Measurements from ENCODE around the gene CYTH4.

Gene CYTH4

GRCh38 chr22:37267135-37267587 lies 15.1 kb upstream of the CYTH4 start:
- Histone ChIP-seq H3K4me3 (ENCODE audit: insufficient read length, low read depth) (no peak overlapping the region), H3K36me3 (ENCODE audit: insufficient read depth, insufficient read length, low read length) (no peaks in the 10 kb centered on the region), H3K9me3 (ENCODE audit: insufficient read depth, low read length) (peaks cover 20% of the 10 kb centered on the region; the same call in 1 of the 2 replicates), H3K4me1 (ENCODE audit: insufficient read depth, insufficient read length) (no peaks in the 10 kb centered on the region), H3K27me3 (ENCODE audit: insufficient read depth, insufficient read length) (no peaks in the 10 kb centered on the region), H3K9ac (ENCODE audit: insufficient read length, low read depth) (no peak overlapping the region)
- DNase-seq (ENCODE audit: low read depth, low spot score), result no peak
- TF ChIP-seq SUZ12 (IDR thresholded peaks at IDR 0.05; ENCODE audit: extremely low read depth, insufficient read depth, insufficient read length), result no peak
- TF ChIP-seq YY1 (IDR thresholded peaks at IDR 0.05; ENCODE audit: insufficient read depth, insufficient read length), result no peak
- TF ChIP-seq ZNF274 (IDR thresholded peaks at IDR 0.05; ENCODE audit: low read depth, low read length), result no peak

DNA sequence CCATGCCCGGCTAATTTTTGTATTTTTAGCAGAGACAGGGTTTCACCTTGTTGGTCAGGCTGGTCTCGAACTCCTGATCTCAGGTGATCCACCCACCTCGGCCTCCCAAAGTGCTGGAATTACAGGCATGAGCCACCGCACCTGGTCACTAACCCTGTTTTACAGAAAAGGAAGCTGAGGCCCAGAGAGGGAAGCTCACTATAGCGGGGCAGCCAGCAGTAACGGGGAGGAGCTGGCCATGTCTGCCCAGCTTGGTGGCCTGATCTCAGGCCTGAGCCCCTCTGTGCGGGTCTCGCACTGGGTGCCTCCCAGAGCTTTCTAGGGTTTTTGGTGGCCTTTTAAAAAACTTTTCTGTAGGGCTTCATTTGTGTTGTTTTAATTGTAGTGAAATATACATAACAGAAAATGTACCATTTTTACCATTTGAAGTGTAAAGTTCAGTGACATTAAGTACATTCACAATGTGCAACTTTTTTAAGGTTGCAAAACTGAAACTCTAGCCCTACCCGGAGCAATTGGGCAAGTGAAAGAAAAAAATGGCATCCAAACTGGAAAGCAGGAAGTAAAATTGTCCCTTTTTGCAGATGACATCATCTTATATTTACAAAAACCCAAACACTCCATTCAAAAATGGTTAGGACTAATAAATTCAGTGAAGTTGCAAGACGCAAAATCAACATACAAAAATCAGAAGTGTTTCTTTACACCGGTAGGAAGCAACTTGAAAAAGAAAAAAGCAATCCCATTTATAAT lies 14.5 kb upstream of the CYTH4 start:
- TF ChIP-seq SUZ12 (IDR thresholded peaks at IDR 0.05; ENCODE audit: extremely low read depth, insufficient read depth, insufficient read length) (no peak), ZNF274 (IDR thresholded peaks at IDR 0.05; ENCODE audit: low read depth, low read length) (no peak), YY1 (IDR thresholded peaks at IDR 0.05; ENCODE audit: insufficient read depth, insufficient read length) (no peak)
- no peak overlapping the region for H3K9ac ChIP-seq (ENCODE audit: insufficient read length, low read depth)
- no peak for DNase-seq (ENCODE audit: low read depth, low spot score)
- H3K36me3 ChIP-seq (ENCODE audit: insufficient read depth, insufficient read length, low read length), result no peaks in the 10 kb centered on the region
- no peak overlapping the region for H3K4me3 ChIP-seq (ENCODE audit: insufficient read length, low read depth)
- H3K9me3 ChIP-seq (ENCODE audit: insufficient read depth, low read length), result peaks cover 20% of the 10 kb centered on the region; the same call in 1 of the 2 replicates
- no peaks in the 10 kb centered on the region for H3K27me3 ChIP-seq (ENCODE audit: insufficient read depth, insufficient read length)
- H3K4me1 ChIP-seq (ENCODE audit: insufficient read depth, insufficient read length), result no peaks in the 10 kb centered on the region

DNA sequence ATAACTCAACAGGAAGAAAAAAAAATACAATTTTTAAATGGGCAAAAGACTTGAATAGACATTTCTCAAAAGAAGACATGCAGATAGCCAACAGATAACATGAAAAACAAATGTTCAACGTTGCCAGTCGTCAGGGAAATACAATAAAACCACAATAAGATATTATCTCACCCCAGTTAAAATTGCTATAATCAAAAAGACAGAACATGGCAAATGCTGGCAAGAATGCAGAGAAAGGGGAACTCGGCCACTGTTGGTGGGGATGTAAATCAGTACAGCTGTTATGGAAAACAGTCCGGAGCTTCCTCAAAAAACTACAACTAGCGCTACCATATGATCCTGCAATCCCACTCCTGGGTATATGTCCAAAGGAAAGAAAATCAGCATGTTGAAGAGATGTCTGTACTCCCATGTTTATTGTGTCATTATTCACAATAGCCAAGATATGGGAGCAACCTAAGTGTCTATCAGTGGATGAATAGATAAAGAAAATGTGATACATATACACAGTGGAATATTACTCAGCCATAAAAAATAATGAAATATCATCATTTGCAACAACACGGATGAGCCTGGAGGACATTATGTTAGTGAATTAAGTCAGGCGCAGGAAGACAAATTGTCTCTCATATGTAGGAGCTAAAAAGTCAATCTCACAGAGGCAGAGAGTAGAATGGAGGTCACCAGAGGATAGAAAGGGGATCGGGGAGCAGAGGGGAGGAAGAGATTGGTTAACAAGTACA lies 12.2 kb upstream of the CYTH4 start:
- TF ChIP-seq ZNF274 (IDR thresholded peaks at IDR 0.05; ENCODE audit: low read depth, low read length) (no peak), YY1 (IDR thresholded peaks at IDR 0.05; ENCODE audit: insufficient read depth, insufficient read length) (no peak), SUZ12 (IDR thresholded peaks at IDR 0.05; ENCODE audit: extremely low read depth, insufficient read depth, insufficient read length) (no peak)
- H3K36me3 ChIP-seq (ENCODE audit: insufficient read depth, insufficient read length, low read length), result no peaks in the 10 kb centered on the region
- no peak for DNase-seq (ENCODE audit: low read depth, low spot score)
- H3K4me3 ChIP-seq (ENCODE audit: insufficient read length, low read depth), result no peak overlapping the region
- peaks cover 5% of the 10 kb centered on the region for H3K4me1 ChIP-seq (ENCODE audit: insufficient read depth, insufficient read length)
- H3K9me3 ChIP-seq (ENCODE audit: insufficient read depth, low read length), result peaks cover 2% of the 10 kb centered on the region; the same call in 1 of the 2 replicates
- H3K9ac ChIP-seq (ENCODE audit: insufficient read length, low read depth), result no peak overlapping the region
- no peaks in the 10 kb centered on the region for H3K27me3 ChIP-seq (ENCODE audit: insufficient read depth, insufficient read length)

DNA sequence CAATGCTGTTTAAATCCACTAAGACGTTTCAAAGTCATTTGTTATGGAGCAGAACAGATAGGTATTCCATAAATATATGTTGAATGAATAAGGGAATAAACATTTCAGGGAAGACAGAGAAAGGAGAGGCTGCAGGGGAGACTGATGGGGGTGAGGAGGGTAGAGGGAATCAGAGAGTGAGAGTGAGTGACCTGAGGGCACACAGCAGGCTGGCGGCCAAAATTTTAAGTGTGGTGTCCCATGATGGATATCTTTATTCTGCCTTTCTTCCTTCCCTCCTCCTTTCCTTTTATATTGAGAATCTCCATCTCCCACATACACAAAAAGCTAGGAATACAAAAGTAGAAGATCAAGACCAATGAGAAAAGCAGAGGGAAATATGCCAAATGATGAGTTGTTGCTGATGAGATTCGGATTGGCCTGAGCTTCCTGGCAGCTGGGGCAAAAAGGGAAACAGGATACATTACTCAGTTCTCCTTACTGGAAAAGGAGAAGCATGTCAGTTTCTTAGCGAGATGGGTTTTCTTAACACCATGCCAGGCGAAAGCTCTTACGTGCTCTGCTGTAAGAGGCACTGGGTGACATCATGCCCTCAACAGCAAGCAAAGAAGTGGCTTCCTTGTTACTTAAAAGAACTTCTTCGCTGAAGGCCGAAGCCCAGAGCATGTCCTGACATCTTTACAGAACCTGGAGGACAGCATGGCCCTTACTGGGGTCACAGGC lies 11.2 kb upstream of the CYTH4 start:
- no peak overlapping the region for H3K4me3 ChIP-seq (ENCODE audit: insufficient read length, low read depth)
- H3K9me3 ChIP-seq (ENCODE audit: insufficient read depth, low read length), result no peaks in the 10 kb centered on the region
- H3K36me3 ChIP-seq (ENCODE audit: insufficient read depth, insufficient read length, low read length), result no peaks in the 10 kb centered on the region
- TF ChIP-seq ZNF274 (IDR thresholded peaks at IDR 0.05; ENCODE audit: low read depth, low read length), result no peak
- TF ChIP-seq SUZ12 (IDR thresholded peaks at IDR 0.05; ENCODE audit: extremely low read depth, insufficient read depth, insufficient read length), result no peak
- no peak for TF ChIP-seq YY1 (IDR thresholded peaks at IDR 0.05; ENCODE audit: insufficient read depth, insufficient read length)
- DNase-seq (ENCODE audit: low read depth, low spot score), result no peak
- no peak overlapping the region for H3K9ac ChIP-seq (ENCODE audit: insufficient read length, low read depth)
- peaks cover 5% of the 10 kb centered on the region for H3K4me1 ChIP-seq (ENCODE audit: insufficient read depth, insufficient read length)
- no peaks in the 10 kb centered on the region for H3K27me3 ChIP-seq (ENCODE audit: insufficient read depth, insufficient read length)

GRCh38 chr22:37273126-37273845 lies 9.0 kb upstream of the CYTH4 start:
- no peak for DNase-seq (ENCODE audit: low read depth, low spot score)
- Histone ChIP-seq H3K36me3 (ENCODE audit: insufficient read depth, insufficient read length, low read length) (no peaks in the 10 kb centered on the region), H3K27me3 (ENCODE audit: insufficient read depth, insufficient read length) (no peaks in the 10 kb centered on the region), H3K4me1 (ENCODE audit: insufficient read depth, insufficient read length) (peaks cover 5% of the 10 kb centered on the region), H3K9me3 (ENCODE audit: insufficient read depth, low read length) (no peaks in the 10 kb centered on the region), H3K9ac (ENCODE audit: insufficient read length, low read depth) (no peak overlapping the region), H3K4me3 (ENCODE audit: insufficient read length, low read depth) (no peak overlapping the region)
- TF ChIP-seq SUZ12 (IDR thresholded peaks at IDR 0.05; ENCODE audit: extremely low read depth, insufficient read depth, insufficient read length) (no peak), ZNF274 (IDR thresholded peaks at IDR 0.05; ENCODE audit: low read depth, low read length) (no peak), YY1 (IDR thresholded peaks at IDR 0.05; ENCODE audit: insufficient read depth, insufficient read length) (no peak)

DNA sequence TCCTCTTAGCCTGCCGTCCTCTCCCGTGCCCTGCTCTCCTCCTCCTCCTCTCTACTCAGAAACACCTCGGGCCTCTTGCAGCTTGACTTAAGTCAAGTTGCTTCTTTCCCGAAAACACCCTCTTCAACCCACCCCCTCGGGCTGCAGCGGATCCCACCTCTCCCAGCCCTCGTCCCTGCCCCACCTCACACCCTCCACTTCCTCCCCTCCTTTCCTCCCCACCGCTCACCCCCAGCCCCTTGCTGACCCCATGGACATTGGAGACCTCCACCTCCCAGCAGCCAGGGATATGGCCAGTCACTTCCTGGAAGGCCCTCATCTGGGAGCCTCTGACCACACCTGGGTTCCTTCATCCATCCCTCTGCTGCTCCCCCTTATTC lies 8.5 kb upstream of the CYTH4 start:
- no peak for DNase-seq (ENCODE audit: low read depth, low spot score)
- Histone ChIP-seq H3K9ac (ENCODE audit: insufficient read length, low read depth) (no peak overlapping the region), H3K9me3 (ENCODE audit: insufficient read depth, low read length) (no peaks in the 10 kb centered on the region), H3K27me3 (ENCODE audit: insufficient read depth, insufficient read length) (no peaks in the 10 kb centered on the region), H3K36me3 (ENCODE audit: insufficient read depth, insufficient read length, low read length) (no peaks in the 10 kb centered on the region), H3K4me3 (ENCODE audit: insufficient read length, low read depth) (no peak overlapping the region), H3K4me1 (ENCODE audit: insufficient read depth, insufficient read length) (peaks cover 5% of the 10 kb centered on the region)
- TF ChIP-seq ZNF274 (IDR thresholded peaks at IDR 0.05; ENCODE audit: low read depth, low read length) (no peak), YY1 (IDR thresholded peaks at IDR 0.05; ENCODE audit: insufficient read depth, insufficient read length) (no peak)
